Endothelial cell of umbilical vein (primary cell): ENCODE data around the gene DPYD. TPM values are rescaled to one million over a fixed set of nuclear protein-coding genes. Genes with fewer than 3 reads are reported as not detected.

Experiments used
- BruUV-seq: library from RNA; stranded (reverse); fragments of 400-500 nt; replicated peaks from 2 replicates; lab custom pipeline; 2021; lab: Mats Ljungman, UMichigan
- CTCF ChIA-PET: fragments of 300-600, 350-600 bp; sonication (Branson Sonifier 250); formaldehyde crosslinking; loops from one replicate; lab custom pipeline; 2021; ENCODE audit warnings: antibody characterized with exemption, inconsistent platforms; lab: Charles Lee
- POLR2A ChIA-PET: fragments of 300-600, 350-600 bp; sonication (Branson Sonifier 250); formaldehyde crosslinking; loops from one replicate; lab custom pipeline; 2021; ENCODE audit warnings: antibody characterized with exemption, inconsistent platforms; lab: Charles Lee
- DNase-seq: peaks from one replicate; pipeline ENCODE4 v3.0.0-alpha.2; 2011; ENCODE audit warnings: low read depth, low spot score
- FAIRE-seq: peaks from 2 replicates; lab custom pipeline; 2011; peaks lifted over from hg19 to GRCh38; lab: Jason Lieb, UNC
- H2AFZ ChIP-seq: 2 replicates; pipeline ENCODE4 v1.6.0; 2012; ENCODE audit warnings: low read depth, low read length, control low read depth, inconsistent platforms
- H3K27ac ChIP-seq: 2 replicates; pipeline ENCODE4 v1.5.1; 2011; ENCODE audit warnings: low read depth, mild to moderate bottlenecking, control low read depth, low read length, moderate library complexity; ENCODE audit not compliant: insufficient read depth
- H3K27me3 ChIP-seq, 2 experiments: 2 replicates each; pipeline versions ENCODE4 v1.6.0 to v1.6.1; 2011; ENCODE audit warnings: low read length in 2 of 2, mixed read lengths in 1 of 2; ENCODE audit not compliant: control insufficient read depth in 2 of 2, insufficient read depth in 2 of 2
- H3K36me3 ChIP-seq, 2 experiments: 2 replicates in 1 of 2; 3 replicates in 1 of 2; pipeline ENCODE4 v1.5.1; 2011; ENCODE audit warnings: low read length in 2 of 2, mild to moderate bottlenecking in 1 of 2, moderate library complexity in 1 of 2; ENCODE audit not compliant: control insufficient read depth in 2 of 2, insufficient read depth in 2 of 2; ENCODE audit errors: extremely low read depth in 1 of 2
- H3K4me1 ChIP-seq: 3 replicates; pipeline ENCODE4 v1.5.1; 2011; ENCODE audit warnings: mild to moderate bottlenecking, low read length; ENCODE audit not compliant: control insufficient read depth, insufficient read depth; ENCODE audit errors: extremely low read depth
- H3K4me2 ChIP-seq: 2 replicates; pipeline ENCODE4 v1.6.1; 2011; ENCODE audit warnings: low read length, control low read depth, mixed read lengths; ENCODE audit not compliant: insufficient read depth
- H3K4me3 ChIP-seq, 3 experiments: fragments of 200-600 bp in 1 of 3; sonication (generic), shearing (Covaris generic) in 1 of 3; replicated peaks in 1 of 3; 2 replicates each; pipeline ENCODE4 v1.5.1; 2011 to 2016; ENCODE audit warnings: control low read depth in 3 of 3, low read length in 3 of 3, mild to moderate bottlenecking in 2 of 3, inconsistent platforms in 1 of 3, low read depth in 1 of 3, moderate library complexity in 1 of 3; ENCODE audit not compliant: insufficient read depth in 1 of 3
- H3K79me2 ChIP-seq: 2 replicates; pipeline ENCODE4 v1.6.0; 2012; ENCODE audit warnings: low read length, inconsistent platforms; ENCODE audit not compliant: control insufficient read depth, insufficient read depth
- H3K9ac ChIP-seq: replicated peaks from 2 replicates; pipeline ENCODE3; 2011; ENCODE audit warnings: low read length, control low read depth; ENCODE audit not compliant: insufficient read depth; ENCODE audit errors: extremely low read depth
- H3K9me1 ChIP-seq: replicated peaks from 3 replicates; pipeline ENCODE4 v1.6.0; 2011; ENCODE audit warnings: mild to moderate bottlenecking, low read length; ENCODE audit not compliant: control insufficient read depth, insufficient read depth; ENCODE audit errors: extremely low read depth
- H3K9me3 ChIP-seq: replicated peaks from 2 replicates; pipeline ENCODE4 v1.5.1; 2012; ENCODE audit warnings: low read length, inconsistent platforms; ENCODE audit not compliant: control insufficient read depth, insufficient read depth
- H4K20me1 ChIP-seq: replicated peaks from 2 replicates; pipeline ENCODE3; 2011; ENCODE audit warnings: mild to moderate bottlenecking, low read length; ENCODE audit not compliant: control insufficient read depth, insufficient read depth; ENCODE audit errors: extremely low read depth
- CTCF ChIP-seq, 2 donors: IDR thresholded peaks; 1 replicate in 1 of 2; 2 replicates in 1 of 2; pipeline ENCODE4 v1.5.1; 2011; ENCODE audit warnings: low read length in 2 of 2, mild to moderate bottlenecking in 2 of 2, moderate library complexity in 2 of 2, control low read depth in 1 of 2, inconsistent platforms in 1 of 2, low read depth in 1 of 2; ENCODE audit not compliant: insufficient read depth in 1 of 2; ENCODE audit errors: extremely low read depth in 1 of 2
- EZH2 ChIP-seq: IDR thresholded peaks from 2 replicates; pipeline ENCODE4 v1.6.1; 2012; ENCODE audit warnings: borderline replicate concordance, low read depth, mild to moderate bottlenecking, moderate library complexity, low read length, inconsistent platforms; ENCODE audit not compliant: severe bottlenecking
- FOS ChIP-seq: IDR thresholded peaks from 2 replicates; pipeline ENCODE4 v1.6.1; 2011; ENCODE audit warnings: mild to moderate bottlenecking, low read length, moderate library complexity, borderline replicate concordance; ENCODE audit not compliant: insufficient read depth
- GATA2 ChIP-seq: IDR thresholded peaks from 2 replicates; pipeline ENCODE4 v1.7.0; 2011; ENCODE audit warnings: low read depth, mild to moderate bottlenecking, moderate library complexity, mixed read lengths, low read length; ENCODE audit not compliant: insufficient read length, insufficient read depth
- MAX ChIP-seq: IDR thresholded peaks from 2 replicates; pipeline ENCODE4 v1.6.1; 2011; ENCODE audit not compliant: insufficient read depth, insufficient read length
- POLR2A ChIP-seq: IDR thresholded peaks from 2 replicates; pipeline ENCODE4 v1.6.1; 2012; ENCODE audit warnings: low read depth, mild to moderate bottlenecking, control low read depth, low read length
- dilution Hi-C: fragments of 300-500 bp; cut with MboI; formaldehyde crosslinking; loops from one replicate; pipeline ENCODE4 v1.15.0; 2019; ENCODE audit warnings: low sequenced_read_pairs; ENCODE audit not compliant: extremely low pct_ligation_motif_present
- intact Hi-C: fragments of 100-400 bp; cut with micrococcal nuclease; formaldehyde crosslinking; loops from one replicate; pipeline ENCODE4 v1.10.0; 2022
- polyA plus RNA-seq, 4 experiments: library from polyadenylated mRNA; depleted of rRNA in 3 of 4; stranded (reverse) in 3 of 4; unstranded in 1 of 4; fragments of >200 nt; gene quantifications; 2 replicates each; pipeline versions ENCODE4 v1.2.1 to v1.2.3, GENCODE V29; 2011 to 2012; ENCODE audit warnings: missing spikeins in 1 of 4
- total RNA-seq: library from RNA; stranded (reverse); gene quantifications from 2 replicates; pipeline ENCODE4 v1.2.3, GENCODE V29; 2021

The DPYD gene
- total and polyA plus RNA-seq, 2 donors (not counting 3 experiments of a cell fraction or from before 2014, with no cell fraction given) = 4.6 to 15.1 TPM

GRCh38 chr1:97898948-97899347, 21.9 kb downstream of the DPYD start:
- DNase-seq = no peak
- Histone ChIP-seq H2AFZ (no peak overlapping the region), H3K79me2 (peaks cover 15% of the 10 kb centered on the region), H3K9ac (no peak overlapping the region), H3K4me1 (peaks cover 41% of the 10 kb centered on the region), H3K9me1 (peaks cover under 1% of the 10 kb centered on the region), H3K4me3 (no peak overlapping the region), H3K9me3 (no peaks in the 10 kb centered on the region), H3K4me2 (no peak overlapping the region), H3K36me3 (no peaks in the 10 kb centered on the region), H3K27ac (no peak overlapping the region), H3K27me3 (no peaks in the 10 kb centered on the region), H4K20me1 (no peaks in the 10 kb centered on the region)
- ChIA-PET POLR2A (no interaction called here), CTCF (interaction anchor here (3.0 kb wide), 1 partner anchor 20 kb away, joined by 13 read pairs; no protein-coding TSS in a partner anchor)
- dilution Hi-C loops = no loop called here
- no peak for FAIRE-seq
- intact Hi-C loops = no loop called here
- BruUV-seq = no TSS peak
- TF ChIP-seq GATA2 (no peak), EZH2 (no peak), POLR2A (no peak), MAX (no peak), CTCF (IDR thresholded peaks at IDR 0.05; ENCODE audit: extremely low read depth in 1 of 2, insufficient read depth in 1 of 2, low read depth in 1 of 2, low read length in 2 of 2) (no peak), FOS (no peak)
